Left lung (tissue), 10 donors: ENCODE measurements around the gene EPHA4. TPM values are rescaled to one million over a fixed set of nuclear protein-coding genes. Genes with fewer than 3 reads are reported as not detected.

Source experiments
- ATAC-seq: fragments of 200-7000 bp; cut with Tn5 transposase; one replicate; pipeline ENCODE4 v1.9.1; 2020; ENCODE audit warnings: moderate library complexity
- DNase-seq, 4 donors: peaks; one replicate each; pipeline ENCODE4 v3.0.0-alpha.2; 2013 to 2020
- H3K27ac ChIP-seq, 2 donors: fragments of 200-600 bp; sonication (generic) in 1 of 2; one replicate each; pipeline versions ENCODE4 v1.5.0 to v1.8.0; 2020 to 2021
- H3K27me3 ChIP-seq, 2 donors: fragments of 200-600 bp; sonication (generic) in 1 of 2; one replicate each; pipeline versions ENCODE4 v1.5.0 to v1.8.0; 2020 to 2021
- H3K36me3 ChIP-seq, 2 donors: fragments of 200-600 bp; sonication (generic) in 1 of 2; one replicate each; pipeline versions ENCODE4 v1.5.0 to v1.8.0; 2020 to 2021
- H3K4me1 ChIP-seq, 2 donors: fragments of 200-600 bp; one replicate each; pipeline ENCODE4 v1.8.0; 2021
- H3K4me3 ChIP-seq, 2 donors: fragments of 200-600 bp; sonication (generic) in 1 of 2; one replicate each; pipeline versions ENCODE4 v1.5.0 to v1.8.0; 2020 to 2021; ENCODE audit warnings: mild to moderate bottlenecking in 1 of 2
- H3K9me3 ChIP-seq, 2 donors: fragments of 200-600 bp; sonication (generic) in 1 of 2; one replicate each; pipeline versions ENCODE4 v1.5.0 to v1.8.0; 2020 to 2021
- CTCF ChIP-seq, 2 donors: fragments of 200-600 bp; sonication (generic) in 1 of 2; IDR thresholded peaks; one replicate each; pipeline versions ENCODE4 v1.5.0 to v1.8.0; 2021; ENCODE audit warnings: antibody characterized with exemption in 2 of 2
- intact Hi-C, 2 donors: fragments of 100-400 bp; cut with DNase I; formaldehyde crosslinking; loops; one replicate each; pipeline versions ENCODE4 v1.11.2 to v1.14.2; 2022
- polyA plus RNA-seq, 6 donors: library from polyadenylated mRNA; unstranded; fragments of 120-200 nt; gene quantifications; one replicate each; pipeline ENCODE4 v1.2.1, GENCODE V29; 2013; ENCODE audit not compliant: insufficient read length in 6 of 6
- total RNA-seq, 2 donors: library from RNA; stranded (reverse); fragmentation: NEBNext Ultra II Directional; extraction: Animal tissue kit (Norgen Biotek cat#: 25700); gene quantifications; one replicate each; pipeline ENCODE4 v1.2.1, GENCODE V29; 2021
- donor health status: DM: no; HTN: yes; CAD: no.
- donor health status: DM: no; HTN: no; CAD: no.

EPHA4 gene
- total and polyA plus RNA-seq, 8 donors, result 17.7 to 41.0 (median 24.8) TPM

GRCh38 chr2:221521233-221521845, 50.8 kb downstream of the EPHA4 start:
- H3K27ac ChIP-seq, result no peak overlapping the region
- no peak for ATAC-seq

GRCh38 chr2:221518935-221519625, 53.0 kb downstream of the EPHA4 start:
- Histone ChIP-seq H3K27me3 (no peaks in the 10 kb centered on the region), H3K9me3 (no peaks in the 10 kb centered on the region), H3K4me1 (peaks cover 11 to 38% of the 10 kb centered on the region in 2 donors), H3K36me3 (no peaks in the 10 kb centered on the region), H3K27ac (peak overlapping the region; percentile 53 to 74), H3K4me3 (no peak overlapping the region)
- ATAC-seq (peak; percentile 3), DNase-seq (no peak)
- intact Hi-C loops, result no loop called here
- no peak for TF ChIP-seq CTCF (IDR thresholded peaks at IDR 0.05)

More at GRCh38 chr2:221521233-221521845, 50.8 kb downstream of the EPHA4 start:
- H3K4me3 ChIP-seq, result no peak overlapping the region
- TF ChIP-seq CTCF (IDR thresholded peaks at IDR 0.05), result no peak
- intact Hi-C loops, result no loop called here
- no peaks in the 10 kb centered on the region for H3K36me3 ChIP-seq
- peaks cover 11 to 38% of the 10 kb centered on the region in 2 donors for H3K4me1 ChIP-seq
- DNase-seq, result no peak
- no peaks in the 10 kb centered on the region for H3K27me3 ChIP-seq
- H3K9me3 ChIP-seq, result no peaks in the 10 kb centered on the region

GRCh38 chr2:221518201-221518934, 53.7 kb downstream of the EPHA4 start:
- peak; percentile 72 for ATAC-seq

GRCh38 chr2:221517696-221518151, 54.4 kb downstream of the EPHA4 start:
- TF ChIP-seq CTCF (IDR thresholded peaks at IDR 0.05), result no peak
- peak; percentile 84 for ATAC-seq
- H3K27me3 ChIP-seq, result no peaks in the 10 kb centered on the region
- peaks cover 11 to 38% of the 10 kb centered on the region in 2 donors for H3K4me1 ChIP-seq
- H3K36me3 ChIP-seq, result no peaks in the 10 kb centered on the region
- H3K4me3 ChIP-seq, result no peak overlapping the region
- peak in 2 of 4 donors; percentile 77 to 84 for DNase-seq
- no peaks in the 10 kb centered on the region for H3K9me3 ChIP-seq
- intact Hi-C loops, result no loop called here
- peak overlapping the region; percentile 53 to 74 for H3K27ac ChIP-seq

More at GRCh38 chr2:221518201-221518934, 53.7 kb downstream of the EPHA4 start:
- intact Hi-C loops, result no loop called here
- no peak for DNase-seq
- H3K9me3 ChIP-seq, result no peaks in the 10 kb centered on the region
- TF ChIP-seq CTCF (IDR thresholded peaks at IDR 0.05), result no peak
- H3K27me3 ChIP-seq, result no peaks in the 10 kb centered on the region
- H3K36me3 ChIP-seq, result no peaks in the 10 kb centered on the region
- H3K4me1 ChIP-seq, result peaks cover 11 to 38% of the 10 kb centered on the region in 2 donors
- H3K4me3 ChIP-seq, result no peak overlapping the region
- peak overlapping the region; percentile 53 to 74 for H3K27ac ChIP-seq
